BE2C (cell line): ENCODE results near the gene DYNC2LI1.

Experiments used
- DNase-seq: peaks from one replicate; pipeline ENCODE4 v3.0.0-alpha.2; 2020
- H3K27me3 ChIP-seq: fragments of 250-450 bp; sonication (Bioruptor Pico); 2 replicates; pipeline ENCODE4 v1.5.1; 2020; ENCODE audit warnings: mild to moderate bottlenecking
- H3K36me3 ChIP-seq: fragments of 250-450 bp; sonication (Bioruptor Pico); 2 replicates; pipeline ENCODE4 v1.5.1; 2020; ENCODE audit warnings: mild to moderate bottlenecking
- H3K4me1 ChIP-seq: fragments of 250-450 bp; sonication (Bioruptor Pico); 2 replicates; pipeline ENCODE4 v1.5.1; 2020
- H3K4me3 ChIP-seq: 2 replicates; pipeline ENCODE4 v1.5.1; 2011; ENCODE audit warnings: low read depth, low read length
- H3K9me3 ChIP-seq: fragments of 250-450 bp; sonication (Bioruptor Pico); 2 replicates; pipeline ENCODE4 v1.5.1; 2020
- TF ChIP-seq, protein P1 (sequence below): IDR thresholded peaks from 2 replicates; pipeline ENCODE4 v1.5.1; 2012; ENCODE audit warnings: mild to moderate bottlenecking, low read depth, low read length

The DYNC2LI1 gene

GRCh38 chr2:43800894-43801293 is 27.1 kb downstream of the DYNC2LI1 start:
- no peaks in the 10 kb centered on the region for H3K4me1 ChIP-seq
- no peaks in the 10 kb centered on the region for H3K36me3 ChIP-seq
- TF ChIP-seq, protein P1, sequence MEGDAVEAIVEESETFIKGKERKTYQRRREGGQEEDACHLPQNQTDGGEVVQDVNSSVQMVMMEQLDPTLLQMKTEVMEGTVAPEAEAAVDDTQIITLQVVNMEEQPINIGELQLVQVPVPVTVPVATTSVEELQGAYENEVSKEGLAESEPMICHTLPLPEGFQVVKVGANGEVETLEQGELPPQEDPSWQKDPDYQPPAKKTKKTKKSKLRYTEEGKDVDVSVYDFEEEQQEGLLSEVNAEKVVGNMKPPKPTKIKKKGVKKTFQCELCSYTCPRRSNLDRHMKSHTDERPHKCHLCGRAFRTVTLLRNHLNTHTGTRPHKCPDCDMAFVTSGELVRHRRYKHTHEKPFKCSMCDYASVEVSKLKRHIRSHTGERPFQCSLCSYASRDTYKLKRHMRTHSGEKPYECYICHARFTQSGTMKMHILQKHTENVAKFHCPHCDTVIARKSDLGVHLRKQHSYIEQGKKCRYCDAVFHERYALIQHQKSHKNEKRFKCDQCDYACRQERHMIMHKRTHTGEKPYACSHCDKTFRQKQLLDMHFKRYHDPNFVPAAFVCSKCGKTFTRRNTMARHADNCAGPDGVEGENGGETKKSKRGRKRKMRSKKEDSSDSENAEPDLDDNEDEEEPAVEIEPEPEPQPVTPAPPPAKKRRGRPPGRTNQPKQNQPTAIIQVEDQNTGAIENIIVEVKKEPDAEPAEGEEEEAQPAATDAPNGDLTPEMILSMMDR, result no peak
- no peak for DNase-seq
- no peaks in the 10 kb centered on the region for H3K9me3 ChIP-seq
- no peaks in the 10 kb centered on the region for H3K27me3 ChIP-seq
- H3K4me3 ChIP-seq, result no peak overlapping the region

GRCh38 chr2:43802135-43802534 is 28.3 kb downstream of the DYNC2LI1 start:
- Histone ChIP-seq H3K4me3 (no peak overlapping the region), H3K36me3 (no peaks in the 10 kb centered on the region), H3K27me3 (no peaks in the 10 kb centered on the region), H3K4me1 (no peaks in the 10 kb centered on the region), H3K9me3 (no peaks in the 10 kb centered on the region)
- TF ChIP-seq, protein P1, result peak; percentile 10; the same call in 1 of the 2 replicates
- no peak for DNase-seq

- TF ChIP-seq, protein P1, result no peak
- Histone ChIP-seq H3K9me3 (no peaks in the 10 kb centered on the region), H3K4me1 (no peaks in the 10 kb centered on the region), H3K4me3 (no peak overlapping the region), H3K36me3 (no peaks in the 10 kb centered on the region), H3K27me3 (no peaks in the 10 kb centered on the region)
- DNase-seq, result no peak
These were observed 29.3 kb downstream of the DYNC2LI1 start for GRCh38 chr2:43803113-43803512.

DNA sequence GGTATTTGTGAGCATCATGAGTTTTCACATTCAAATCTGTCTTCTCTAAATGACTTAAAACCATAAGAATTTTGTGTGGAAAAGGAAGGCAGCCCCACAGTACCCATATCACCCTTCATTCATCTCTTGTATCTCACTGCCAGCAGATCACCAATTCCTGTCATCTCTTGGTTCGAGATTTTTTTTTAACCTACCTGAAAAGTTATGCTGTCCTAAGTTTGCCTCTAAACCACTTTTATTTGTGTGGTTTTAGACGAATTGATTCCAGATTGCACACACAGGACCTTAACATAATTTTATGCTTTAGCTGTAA is 32.8 kb downstream of the DYNC2LI1 start:
- Histone ChIP-seq H3K4me3 (no peak overlapping the region), H3K27me3 (no peaks in the 10 kb centered on the region), H3K36me3 (no peaks in the 10 kb centered on the region), H3K9me3 (no peaks in the 10 kb centered on the region), H3K4me1 (peaks cover 8% of the 10 kb centered on the region)
- no peak for DNase-seq
- TF ChIP-seq, protein P1, result no peak

DNA sequence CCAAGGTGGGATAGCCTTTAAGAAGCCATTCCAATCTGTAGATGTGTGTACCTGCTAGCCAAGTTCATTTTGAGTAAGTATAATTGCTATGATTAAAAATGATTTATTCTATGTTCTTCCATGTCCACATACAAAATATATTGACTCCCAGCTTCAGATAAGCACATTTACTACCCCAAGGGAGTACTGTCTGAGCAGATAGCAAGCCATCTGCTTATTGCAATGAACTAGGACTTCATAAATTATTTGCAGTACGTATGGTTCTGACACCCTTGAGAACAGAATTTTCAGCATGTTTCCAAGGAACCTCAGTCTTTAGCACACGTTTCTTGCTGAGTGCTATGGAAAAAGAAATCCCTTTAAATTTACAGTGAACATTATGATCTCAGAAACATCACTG is 36.6 kb downstream of the DYNC2LI1 start:
- H3K27me3 ChIP-seq, result no peaks in the 10 kb centered on the region
- no peaks in the 10 kb centered on the region for H3K9me3 ChIP-seq
- H3K36me3 ChIP-seq, result no peaks in the 10 kb centered on the region
- peaks cover 8% of the 10 kb centered on the region for H3K4me1 ChIP-seq
- peak; percentile 32 for DNase-seq
- H3K4me3 ChIP-seq, result no peak overlapping the region
- TF ChIP-seq, protein P1, result no peak

- Histone ChIP-seq H3K4me3 (no peak overlapping the region), H3K9me3 (no peaks in the 10 kb centered on the region), H3K4me1 (peaks cover 8% of the 10 kb centered on the region), H3K36me3 (no peaks in the 10 kb centered on the region), H3K27me3 (no peaks in the 10 kb centered on the region)
- TF ChIP-seq, protein P1, result no peak
- DNase-seq, result no peak
These were observed 37.0 kb downstream of the DYNC2LI1 start for GRCh38 chr2:43810888-43811287.
